ENCODE measurements around the gene ATP8A2. TPM values are rescaled to one million over a fixed set of nuclear protein-coding genes. Genes with fewer than 3 reads are reported as not detected.

The ATP8A2 gene
- total RNA-seq, 1 donor from 2014 or later = 3.4 TPM

- DNase-seq (ENCODE audit: low read depth, low spot score) = peak; percentile 33
- Mint-ChIP-seq H3K27me3 (ENCODE audit: low read depth) (peaks cover 70% of the 10 kb centered on the region), H3K4me1 (peaks cover 15% of the 10 kb centered on the region), H3K36me3 (ENCODE audit: low read depth) (no peaks in the 10 kb centered on the region), H3K27ac (ENCODE audit: unreplicated experiment) (no peak overlapping the region), H3K9me3 (no peaks in the 10 kb centered on the region), H3K4me3 (peak overlapping the region; percentile 68)
- peak; percentile 32 for TF ChIP-seq CTCF (conservative IDR thresholded peaks at IDR 0.05)
These were observed 678.9 kb downstream of the ATP8A2 start for GRCh38 chr13:26050568-26051230.

- H3K27ac Mint-ChIP-seq (ENCODE audit: unreplicated experiment) = no peak overlapping the region
- DNase-seq (ENCODE audit: low read depth, low spot score) = peak; percentile 20
- H3K4me1 Mint-ChIP-seq = peaks cover 15% of the 10 kb centered on the region
- no peaks in the 10 kb centered on the region for H3K9me3 Mint-ChIP-seq
- H3K4me3 Mint-ChIP-seq = peak overlapping the region; percentile 68
- peaks cover 70% of the 10 kb centered on the region for H3K27me3 Mint-ChIP-seq (ENCODE audit: low read depth)
- no peak for TF ChIP-seq CTCF (conservative IDR thresholded peaks at IDR 0.05)
- H3K36me3 Mint-ChIP-seq (ENCODE audit: low read depth) = no peaks in the 10 kb centered on the region
These were observed 679.5 kb downstream of the ATP8A2 start for GRCh38 chr13:26051231-26051656.

- Mint-ChIP-seq H3K27me3 (ENCODE audit: low read depth) (peaks cover 68% of the 10 kb centered on the region), H3K36me3 (ENCODE audit: low read depth) (no peaks in the 10 kb centered on the region), H3K4me3 (peak within 1 kb of the TSS; percentile 77), H3K4me1 (peaks cover 15% of the 10 kb centered on the region), H3K9me3 (no peaks in the 10 kb centered on the region), H3K27ac (ENCODE audit: unreplicated experiment) (no peak within 1 kb of the TSS)
- peak; percentile 30 for DNase-seq (ENCODE audit: low read depth, low spot score)
- no peak for TF ChIP-seq CTCF (conservative IDR thresholded peaks at IDR 0.05)
These were observed 680.0 kb downstream of the ATP8A2 start, which contains the start of gene SHISA2 for GRCh38 chr13:26051657-26052311. Gene SHISA2 (minus strand): TSS chr13:26052016. CDS start chr13:26050975, 1,041 bp downstream.

GRCh38 chr13:26052337-26052736, 680.6 kb downstream of the ATP8A2 start:
- TF ChIP-seq CTCF (conservative IDR thresholded peaks at IDR 0.05) = no peak
- Mint-ChIP-seq H3K4me1 (peaks cover 15% of the 10 kb centered on the region), H3K27ac (ENCODE audit: unreplicated experiment) (no peak overlapping the region), H3K4me3 (peak overlapping the region; percentile 77), H3K9me3 (no peaks in the 10 kb centered on the region), H3K27me3 (ENCODE audit: low read depth) (peaks cover 65% of the 10 kb centered on the region), H3K36me3 (ENCODE audit: low read depth) (no peaks in the 10 kb centered on the region)
- no peak for DNase-seq (ENCODE audit: low read depth, low spot score)

GRCh38 chr13:26053418-26053980, 681.7 kb downstream of the ATP8A2 start:
- peaks cover 15% of the 10 kb centered on the region for H3K4me1 Mint-ChIP-seq
- no peaks in the 10 kb centered on the region for H3K9me3 Mint-ChIP-seq
- TF ChIP-seq CTCF (conservative IDR thresholded peaks at IDR 0.05) = no peak
- H3K4me3 Mint-ChIP-seq = peak overlapping the region; percentile 6
- H3K27ac Mint-ChIP-seq (ENCODE audit: unreplicated experiment) = no peak overlapping the region
- no peaks in the 10 kb centered on the region for H3K36me3 Mint-ChIP-seq (ENCODE audit: low read depth)
- DNase-seq (ENCODE audit: low read depth, low spot score) = no peak
- peaks cover 59% of the 10 kb centered on the region for H3K27me3 Mint-ChIP-seq (ENCODE audit: low read depth)
